ENCODE data around the gene HSD11B2.

The HSD11B2 gene

DNA sequence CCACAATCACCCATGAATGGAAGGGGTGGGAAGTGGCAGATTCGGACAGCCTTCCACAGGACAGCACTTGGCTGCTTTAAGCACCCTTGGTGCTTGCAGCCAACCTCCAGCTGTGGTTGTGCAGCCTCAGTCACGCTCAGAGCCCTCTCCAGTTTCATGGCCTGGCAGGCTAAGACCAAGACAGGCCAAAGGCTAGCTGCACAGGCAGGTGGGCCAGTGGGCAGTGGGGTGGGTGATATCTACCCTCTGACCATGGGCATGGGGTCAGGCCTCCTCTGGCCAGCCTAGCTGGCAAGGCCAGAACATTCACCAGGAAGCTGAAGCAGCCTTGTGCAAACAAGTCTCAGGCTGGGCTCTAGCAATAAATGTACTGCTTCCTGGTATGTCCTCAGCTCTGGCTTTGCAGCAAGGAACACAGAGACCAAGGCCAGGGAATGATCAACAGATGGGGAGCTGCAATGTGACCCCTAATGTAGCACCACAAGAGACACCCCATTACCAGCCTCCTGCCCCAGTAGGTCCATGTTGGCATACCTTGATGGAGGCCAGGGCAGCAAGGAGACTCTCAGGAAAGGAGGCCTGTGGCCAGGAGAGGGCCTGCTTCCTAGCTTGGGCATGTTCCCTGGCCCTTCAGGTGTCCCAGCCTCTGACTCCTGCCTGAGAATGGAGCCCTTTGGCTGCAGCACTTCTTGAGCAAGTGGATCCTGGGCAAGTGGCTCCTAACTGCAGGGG, 20.9 kb downstream of the HSD11B2 start:
- peak; percentile 24 for DNase-seq (ENCODE audit: low read depth)

DNA sequence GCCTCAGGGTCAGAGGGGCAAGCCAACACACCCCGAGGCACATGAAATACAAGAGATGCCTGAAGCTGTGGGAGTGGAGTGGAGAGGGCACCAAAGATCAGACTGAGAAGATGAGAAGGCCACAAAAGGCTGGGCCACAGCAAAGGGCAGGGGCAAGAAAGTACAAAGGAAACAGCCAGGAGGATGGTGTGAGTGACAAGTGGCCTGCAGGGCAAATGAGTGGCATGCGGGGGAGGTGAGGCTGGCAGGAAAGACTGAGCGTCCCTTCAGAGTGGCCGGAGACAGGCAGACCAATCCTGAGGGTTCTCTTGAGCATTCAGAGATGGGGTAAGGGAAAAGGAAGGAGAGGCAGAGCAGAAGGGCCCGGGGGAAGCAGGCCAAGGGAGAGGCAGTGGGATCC, 23.2 kb downstream of the HSD11B2 start:
- DNase-seq (ENCODE audit: low read depth) = no peak

DNA sequence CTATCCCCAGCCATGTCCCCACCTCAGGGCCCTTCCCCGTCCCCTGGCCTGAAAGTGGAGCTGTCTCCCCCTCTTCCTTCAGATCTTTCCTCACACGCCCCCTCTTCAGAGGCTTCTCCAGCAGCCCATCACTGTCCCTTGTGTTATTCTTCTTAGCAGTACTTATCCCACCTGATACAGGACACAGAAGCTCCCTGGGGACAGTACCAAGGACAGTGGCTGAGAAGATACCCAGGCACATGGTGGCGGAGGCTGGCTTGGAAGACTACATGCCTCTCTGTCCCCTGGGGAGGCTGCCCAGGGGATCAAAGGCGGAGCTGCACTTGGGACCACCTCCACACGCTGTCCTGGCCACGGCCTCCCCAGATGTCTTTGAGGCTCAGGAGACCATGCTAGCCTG, 23.9 kb downstream of the HSD11B2 start:
- DNase-seq (ENCODE audit: low read depth) = no peak

DNA sequence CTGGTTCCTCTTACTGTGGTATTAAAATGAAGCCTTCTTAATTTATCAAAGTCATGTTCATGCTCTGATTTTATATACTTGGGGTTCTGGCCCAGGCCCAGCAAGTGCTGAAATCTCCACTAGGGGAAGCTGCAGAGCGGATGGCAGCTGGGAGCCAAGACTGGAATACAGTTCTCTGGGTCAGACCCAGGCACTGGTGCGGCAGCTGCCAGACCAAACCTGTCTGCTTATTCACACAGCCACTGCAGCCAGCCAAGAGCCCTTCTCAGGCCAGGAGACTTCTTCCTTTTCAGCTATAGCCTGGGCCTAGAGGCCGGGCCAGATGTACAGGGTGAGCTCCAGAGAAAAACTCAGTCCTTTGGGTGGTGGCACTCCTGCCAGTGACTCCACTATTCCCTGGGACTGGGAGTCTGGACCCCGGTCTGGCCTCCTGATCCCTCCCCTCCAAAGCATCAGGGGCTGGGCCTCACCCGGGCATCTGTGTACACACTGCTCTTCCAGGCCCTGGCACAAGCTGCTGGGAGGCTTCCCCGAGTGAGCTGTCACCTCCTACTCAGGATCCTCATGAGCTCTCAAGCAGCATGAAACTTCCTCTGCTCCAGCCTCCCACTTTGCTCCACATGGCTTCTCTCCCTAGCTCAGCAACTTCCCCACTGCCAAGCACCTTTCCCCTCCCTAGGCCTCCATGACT, 25.6 kb downstream of the HSD11B2 start:
- peak; percentile 64 for DNase-seq (ENCODE audit: low read depth)

DNA sequence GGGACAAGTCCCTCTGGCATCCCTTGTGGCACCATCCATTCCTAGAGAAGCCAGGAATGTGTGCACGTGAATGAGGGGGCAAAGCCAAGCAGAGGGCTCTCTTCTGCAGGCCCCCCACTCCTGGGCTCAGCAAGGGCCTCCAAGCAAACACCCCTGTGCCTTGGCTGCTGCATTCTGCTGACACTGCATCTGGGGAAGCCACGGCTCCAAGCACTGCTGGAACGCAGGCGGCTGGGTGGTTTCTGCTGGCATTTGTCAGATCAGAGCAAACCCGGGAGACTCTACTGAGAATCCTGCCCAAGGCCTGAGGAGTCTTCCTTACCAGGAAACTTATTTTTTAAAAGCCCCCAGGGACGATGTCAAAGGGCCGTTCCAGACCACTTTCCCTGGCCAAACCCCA, 26.7 kb downstream of the HSD11B2 start:
- DNase-seq (ENCODE audit: low read depth) = no peak

DNA sequence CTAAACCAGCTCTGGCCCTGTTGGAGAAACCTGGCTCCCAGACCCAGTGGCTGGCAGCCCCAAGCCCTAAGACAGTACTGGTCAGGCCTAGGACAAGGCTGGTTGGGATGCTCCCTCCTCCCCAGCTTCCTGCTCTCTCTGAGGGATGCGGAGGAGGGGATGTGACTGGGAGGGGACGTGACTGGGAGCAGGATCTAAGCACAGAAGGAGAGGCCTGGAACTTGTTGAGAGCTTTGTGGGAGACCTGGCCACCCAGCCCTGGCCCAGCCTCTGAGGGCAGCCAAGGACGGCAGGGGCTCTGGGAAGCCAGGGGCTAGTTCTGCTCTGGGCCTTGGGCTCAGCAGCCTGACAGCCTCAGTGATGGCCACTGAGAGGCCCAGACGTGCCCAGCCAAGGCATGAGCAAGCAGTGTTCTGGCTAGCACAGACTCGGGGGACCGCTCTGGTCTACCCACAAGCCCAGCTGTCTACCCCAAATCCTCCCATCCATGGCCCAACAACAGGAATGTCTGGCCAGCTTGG, 27.3 kb downstream of the HSD11B2 start:
- no peak for DNase-seq (ENCODE audit: low read depth)

DNA sequence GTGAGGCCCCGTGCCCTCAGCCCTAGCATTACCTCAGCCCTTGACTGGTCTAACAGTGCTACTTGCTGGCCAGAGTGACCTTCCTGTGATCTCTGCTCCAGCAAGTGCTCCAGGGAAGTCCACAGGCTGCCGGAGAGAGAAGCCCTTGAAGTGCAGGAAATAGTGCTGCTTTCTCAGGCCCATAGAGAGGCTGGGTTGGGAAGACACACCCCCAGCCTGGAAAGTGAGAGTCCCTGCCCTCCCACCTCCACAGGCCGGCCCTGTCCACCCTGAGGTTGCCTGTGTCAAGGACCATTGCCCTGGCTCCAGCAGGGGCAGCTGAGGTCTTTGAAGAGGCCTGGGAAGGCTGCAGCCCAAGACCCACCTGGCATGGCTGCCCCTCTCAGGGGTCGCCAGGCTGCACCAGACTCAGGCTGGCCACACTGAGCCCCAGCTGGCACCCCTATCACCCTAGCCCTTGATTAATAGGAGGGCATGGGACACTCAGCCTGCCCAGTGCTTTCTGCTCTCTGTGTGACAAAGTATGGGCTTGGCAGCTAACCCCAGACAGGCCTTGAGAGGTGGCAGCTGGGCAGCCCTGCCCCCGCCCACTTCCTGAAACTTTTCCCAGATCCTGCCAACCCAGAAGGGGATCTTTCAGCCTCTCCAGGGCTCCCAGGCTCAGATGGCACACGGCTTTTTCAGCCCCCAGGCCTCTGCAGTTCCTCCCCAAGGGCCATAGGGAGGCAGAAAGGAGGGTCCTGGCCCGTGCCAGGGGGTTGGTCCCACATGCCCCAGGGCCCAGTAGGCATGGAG, 28.3 kb downstream of the HSD11B2 start:
- peak; percentile 33 for DNase-seq (ENCODE audit: low read depth)

DNA sequence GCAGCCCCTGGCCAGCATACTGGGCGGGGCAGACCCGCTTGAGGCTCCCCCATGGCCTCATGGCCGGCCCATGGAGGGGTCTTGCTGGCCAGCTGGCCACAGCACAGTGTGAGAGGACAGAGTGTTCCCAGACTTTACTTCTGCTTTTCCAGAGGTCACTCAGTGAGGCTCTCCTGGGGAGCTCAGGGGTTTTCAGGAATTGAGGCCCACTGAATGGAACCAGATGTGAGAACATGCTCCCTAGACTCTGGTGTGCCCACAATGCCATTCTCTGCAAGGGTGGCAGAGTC, 28.9 kb downstream of the HSD11B2 start:
- peak; percentile 29 for DNase-seq (ENCODE audit: low read depth)

DNA sequence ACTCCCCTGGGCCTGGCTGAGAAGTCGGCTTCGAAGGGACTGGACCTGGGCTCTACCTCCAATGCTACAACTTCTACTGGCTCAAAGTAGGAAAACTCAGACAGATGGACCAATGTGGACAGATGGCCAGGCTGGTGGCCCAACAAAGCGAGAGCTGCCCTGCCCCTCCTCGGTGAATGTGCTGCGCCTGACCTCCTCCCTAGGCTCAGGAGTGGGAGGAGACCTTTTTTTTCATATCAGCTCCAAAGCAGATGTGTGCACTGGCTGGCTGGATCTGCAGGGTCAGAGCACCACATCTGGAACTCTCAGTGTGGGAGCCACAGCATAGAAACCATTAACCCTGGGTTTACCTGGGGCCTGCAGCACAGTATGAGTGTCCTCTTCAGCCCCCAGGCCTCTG, 29.2 kb downstream of the HSD11B2 start:
- DNase-seq (ENCODE audit: low read depth) = no peak

DNA sequence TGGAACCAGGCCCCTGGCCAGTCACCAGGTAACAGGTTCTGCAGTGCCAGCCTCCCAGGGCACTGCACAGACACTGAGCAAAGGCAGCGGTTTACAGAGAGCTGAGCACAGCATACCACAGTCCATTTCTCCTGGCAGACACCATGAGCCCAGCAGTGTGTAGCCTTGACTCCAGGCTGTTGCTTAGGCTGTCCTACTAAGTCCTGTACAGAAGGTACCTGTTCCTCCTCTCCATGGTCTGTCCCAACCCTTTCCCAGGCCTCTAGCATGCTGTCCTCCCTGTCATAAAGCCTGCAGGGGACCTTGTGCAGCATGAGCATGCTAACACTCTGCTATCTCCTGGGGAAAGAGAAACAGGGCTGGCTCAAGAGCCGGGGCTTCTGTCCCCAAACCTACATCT, 30.0 kb downstream of the HSD11B2 start:
- DNase-seq (ENCODE audit: low read depth) = no peak

DNA sequence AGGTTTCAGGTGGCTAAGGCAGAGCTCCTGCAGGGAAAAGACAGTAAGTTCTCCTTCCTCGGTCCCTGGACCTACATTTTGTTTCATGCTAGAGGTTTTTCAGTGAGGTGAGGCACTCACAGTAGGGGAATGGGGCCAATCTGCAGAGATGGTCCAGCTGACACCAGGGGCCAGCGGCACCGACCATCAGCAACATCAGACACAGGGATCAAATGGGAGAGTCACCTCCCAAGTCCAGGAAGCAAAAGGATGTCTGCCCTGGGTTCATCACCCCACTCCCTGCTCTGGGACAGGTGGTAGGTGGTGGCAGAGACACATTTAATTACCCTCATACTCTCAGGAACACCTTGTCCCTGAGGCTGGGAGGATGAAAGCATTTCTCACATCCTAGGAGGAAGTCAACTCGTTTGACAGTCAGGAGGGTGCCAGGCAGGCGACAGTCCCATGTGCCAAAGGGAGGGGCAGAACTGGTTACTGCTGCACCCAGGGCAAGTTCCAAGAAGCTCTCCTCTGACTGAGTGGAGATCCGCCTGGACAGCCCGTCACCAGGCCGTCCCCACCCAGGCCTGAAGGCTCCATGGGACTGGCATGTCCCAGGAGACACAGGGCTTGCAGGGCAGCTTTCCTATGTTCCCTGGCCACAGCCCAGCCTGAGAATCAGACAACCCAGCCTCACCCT, 30.8 kb downstream of the HSD11B2 start:
- no peak for DNase-seq (ENCODE audit: low read depth)

DNA sequence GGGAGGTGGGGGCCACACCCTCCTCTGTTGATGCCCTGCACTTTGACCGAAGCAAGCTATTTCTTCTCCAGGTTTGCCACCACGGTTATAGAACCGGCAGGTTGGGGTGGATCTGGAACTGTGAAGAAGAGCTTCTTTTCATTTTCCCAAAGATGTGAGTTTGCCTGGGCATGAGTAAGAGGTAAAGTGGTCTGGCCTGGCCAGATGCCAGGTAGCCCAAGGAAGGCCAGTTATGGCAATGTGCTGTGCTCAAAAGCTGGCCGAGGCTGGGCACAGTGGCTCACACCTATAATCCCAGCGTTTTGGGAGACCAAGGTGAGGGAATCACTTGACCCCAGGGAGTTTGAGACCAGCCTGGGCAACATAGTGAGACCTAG, 31.3 kb downstream of the HSD11B2 start:
- no peak for DNase-seq (ENCODE audit: low read depth)

DNA sequence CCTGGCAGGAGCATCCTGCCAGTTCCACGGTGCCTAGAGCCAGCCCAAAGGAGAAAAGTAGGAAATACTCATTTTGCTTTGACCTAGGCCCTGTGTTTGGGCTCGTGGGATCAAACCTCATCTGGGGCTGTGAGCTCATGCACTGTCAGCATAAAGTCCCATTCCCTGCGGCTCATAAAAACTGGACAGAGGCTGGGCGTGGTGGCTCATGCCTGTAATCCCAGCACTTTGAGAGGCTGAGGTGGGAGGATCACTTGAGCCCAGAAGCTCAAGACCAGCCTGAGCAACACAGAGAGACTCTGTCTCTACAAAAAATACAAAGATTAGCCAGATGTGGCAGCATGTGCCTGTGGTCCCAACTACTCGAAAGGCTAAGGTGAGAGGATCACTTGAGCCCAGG, 32.1 kb downstream of the HSD11B2 start:
- DNase-seq (ENCODE audit: low read depth) = no peak

DNA sequence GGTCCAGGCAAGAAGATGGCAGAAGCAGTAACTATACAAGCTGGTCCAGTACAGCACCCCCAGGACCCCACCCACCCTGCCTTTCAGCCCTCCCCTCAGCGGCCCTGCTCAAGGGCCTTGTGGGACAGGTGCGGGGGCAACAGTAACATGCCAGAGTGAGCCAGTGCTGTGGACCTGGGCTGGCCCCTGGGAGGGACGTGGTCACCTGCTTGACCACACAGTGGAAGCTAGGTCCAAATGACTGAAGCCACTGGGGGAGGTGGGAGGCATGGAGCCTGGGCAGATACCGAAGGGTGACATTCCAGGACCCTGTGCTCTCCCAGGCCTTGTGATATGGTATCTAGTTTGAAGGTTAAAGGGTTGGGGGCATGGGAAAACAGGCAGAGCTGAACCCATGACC, 32.8 kb downstream of the HSD11B2 start:
- no peak for DNase-seq (ENCODE audit: low read depth)

DNA sequence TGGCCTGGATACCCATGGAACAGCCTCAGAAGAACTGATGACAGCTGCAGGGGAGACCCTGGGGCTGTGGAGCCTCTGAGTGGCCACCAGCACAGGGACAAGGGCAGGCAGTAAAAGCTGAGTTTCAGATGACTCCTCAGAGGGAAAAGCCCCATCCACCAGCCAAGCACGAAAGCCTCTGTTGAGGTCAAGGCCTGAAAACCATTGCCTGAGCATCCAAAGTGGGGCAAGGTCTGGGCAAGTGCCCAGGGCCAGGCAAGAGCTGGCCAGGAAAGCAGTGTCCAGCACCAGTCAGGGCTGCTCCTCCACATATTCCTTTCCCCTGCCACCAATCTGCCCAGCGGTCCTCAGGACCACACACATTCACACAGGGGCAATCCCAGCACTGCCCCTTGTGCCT, 33.6 kb downstream of the HSD11B2 start:
- DNase-seq (ENCODE audit: low read depth) = peak; percentile 43

DNA sequence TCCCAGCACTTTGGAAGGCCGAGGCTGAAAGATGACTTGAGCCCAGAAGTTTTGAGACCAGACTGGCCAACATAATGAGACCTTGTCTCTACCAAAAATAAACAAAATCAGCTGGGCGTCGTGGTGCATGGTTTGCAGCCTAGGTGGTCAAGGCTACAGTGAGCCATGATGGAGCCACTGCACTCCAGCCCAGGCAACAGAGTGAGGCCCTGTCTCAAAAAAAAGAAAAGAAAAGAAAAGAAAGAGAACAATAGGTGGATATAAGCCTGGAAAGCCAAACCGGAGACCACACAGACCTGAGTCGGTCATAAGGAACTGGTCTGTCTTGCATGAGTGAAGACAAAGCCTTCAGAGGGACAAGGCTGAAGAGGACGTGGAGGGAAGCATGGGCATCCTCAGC, 35.7 kb downstream of the HSD11B2 start:
- DNase-seq (ENCODE audit: low read depth) = no peak

DNA sequence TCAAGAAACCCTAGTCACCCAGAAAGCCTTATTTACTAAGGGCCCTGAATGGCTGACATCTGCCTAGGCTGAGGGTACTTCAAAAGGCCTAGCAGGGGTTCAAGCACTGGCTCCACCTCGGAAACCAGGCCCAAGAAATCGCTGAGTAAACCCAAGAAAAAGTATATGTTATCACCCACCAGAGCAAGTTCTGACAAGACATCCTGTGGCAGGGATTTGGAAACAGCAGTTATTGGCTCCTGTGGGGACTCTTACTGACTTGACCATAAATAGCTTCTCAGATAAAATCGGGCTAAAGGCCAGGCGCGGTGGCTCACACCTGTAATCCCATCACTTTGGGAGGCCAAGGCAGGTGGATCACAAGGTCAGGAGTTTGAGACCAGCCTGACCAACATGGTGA, 37.8 kb downstream of the HSD11B2 start:
- no peak for DNase-seq (ENCODE audit: low read depth)

DNA sequence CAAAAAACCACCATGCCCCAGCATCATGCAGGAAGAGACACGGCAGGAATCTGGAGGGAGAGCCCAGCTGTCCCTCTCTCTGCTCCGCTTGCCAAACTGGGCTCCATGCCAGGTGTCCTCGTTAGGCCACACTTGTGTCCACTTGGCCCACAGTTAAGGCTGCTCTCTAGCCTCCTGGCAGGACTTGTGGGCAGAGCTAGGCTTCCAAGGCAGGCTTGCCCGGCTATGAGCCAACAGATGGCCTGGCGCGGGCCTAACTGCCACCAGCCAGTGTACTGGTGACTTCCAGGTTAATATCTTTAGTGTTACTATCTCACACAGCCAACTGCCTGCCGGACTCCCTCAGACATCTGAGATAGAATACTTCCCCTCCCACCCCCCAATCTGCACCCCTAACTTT, 39.4 kb downstream of the HSD11B2 start:
- peak; percentile 72 for DNase-seq (ENCODE audit: low read depth)

DNA sequence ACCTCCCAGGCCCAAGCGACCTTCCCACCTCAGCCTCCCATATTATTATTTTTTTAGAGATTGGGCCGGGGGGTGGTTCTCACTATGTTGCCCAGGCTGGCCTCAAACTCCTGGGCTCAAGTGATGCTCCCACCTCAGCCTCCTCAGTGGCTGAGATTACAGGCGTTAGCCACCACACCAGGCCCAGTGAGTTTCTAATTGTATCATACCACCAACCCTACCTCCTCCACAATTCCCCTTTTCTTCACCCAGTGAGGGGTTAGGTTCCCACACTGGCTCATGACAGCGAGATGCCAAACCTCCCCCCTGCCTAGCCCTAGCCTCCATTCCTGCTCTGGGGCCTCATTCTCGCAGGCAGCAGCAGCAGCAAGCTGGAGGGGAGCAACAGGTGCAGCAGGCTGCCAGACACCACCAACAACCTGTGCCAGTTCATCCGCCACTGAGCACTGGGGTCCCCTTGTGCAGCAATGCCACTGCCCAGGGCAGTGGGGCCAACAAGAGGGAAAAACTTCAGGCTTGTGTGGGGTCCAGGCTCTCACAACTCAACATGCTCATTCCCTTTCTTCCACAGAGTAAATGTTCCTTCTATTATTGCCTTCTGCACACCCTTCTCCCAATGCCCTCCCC, 41.0 kb downstream of the HSD11B2 start:
- DNase-seq (ENCODE audit: low read depth) = no peak

DNA sequence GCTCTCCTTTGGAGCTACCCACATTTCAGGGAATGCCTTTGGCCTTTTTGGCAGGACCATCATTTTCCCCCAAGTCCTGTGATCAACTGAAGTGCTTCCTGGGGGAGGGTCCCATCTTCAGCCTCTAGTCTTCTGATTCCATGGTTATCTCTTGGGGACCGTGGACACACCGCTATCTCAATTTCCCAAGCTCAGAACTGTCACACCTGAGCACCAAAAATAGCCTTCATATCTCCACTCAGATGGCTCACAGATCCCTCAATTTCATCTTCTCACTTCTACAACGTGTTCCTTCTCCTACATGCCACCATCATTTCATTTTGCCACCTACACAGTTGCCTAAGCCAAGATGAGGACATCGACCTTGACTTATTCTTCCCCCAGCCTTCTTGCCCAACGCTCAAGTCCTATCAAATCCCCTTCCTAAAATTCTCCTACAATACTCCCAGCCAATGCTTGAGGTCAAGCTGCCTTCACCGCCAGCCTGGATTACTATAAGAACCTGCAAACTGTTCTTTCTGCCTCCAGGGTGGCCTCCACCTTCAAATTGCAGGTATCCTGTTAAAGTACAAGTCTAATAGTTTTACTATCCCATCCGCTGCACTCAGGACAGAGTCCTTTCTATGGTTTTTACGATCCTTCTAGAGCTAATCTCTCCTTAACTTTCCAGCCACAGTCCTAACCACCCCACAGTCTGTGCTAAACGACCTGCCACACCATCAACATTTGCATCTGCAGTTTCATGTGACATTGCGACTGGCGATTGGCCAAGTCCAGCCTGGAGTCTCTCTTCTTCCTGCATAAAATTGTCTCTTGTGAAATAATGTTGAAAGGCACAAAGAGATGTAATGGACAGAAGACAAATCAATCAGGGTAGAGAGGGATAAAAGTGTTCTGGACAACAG, 43.9 kb downstream of the HSD11B2 start:
- DNase-seq (ENCODE audit: low read depth) = no peak

DNA sequence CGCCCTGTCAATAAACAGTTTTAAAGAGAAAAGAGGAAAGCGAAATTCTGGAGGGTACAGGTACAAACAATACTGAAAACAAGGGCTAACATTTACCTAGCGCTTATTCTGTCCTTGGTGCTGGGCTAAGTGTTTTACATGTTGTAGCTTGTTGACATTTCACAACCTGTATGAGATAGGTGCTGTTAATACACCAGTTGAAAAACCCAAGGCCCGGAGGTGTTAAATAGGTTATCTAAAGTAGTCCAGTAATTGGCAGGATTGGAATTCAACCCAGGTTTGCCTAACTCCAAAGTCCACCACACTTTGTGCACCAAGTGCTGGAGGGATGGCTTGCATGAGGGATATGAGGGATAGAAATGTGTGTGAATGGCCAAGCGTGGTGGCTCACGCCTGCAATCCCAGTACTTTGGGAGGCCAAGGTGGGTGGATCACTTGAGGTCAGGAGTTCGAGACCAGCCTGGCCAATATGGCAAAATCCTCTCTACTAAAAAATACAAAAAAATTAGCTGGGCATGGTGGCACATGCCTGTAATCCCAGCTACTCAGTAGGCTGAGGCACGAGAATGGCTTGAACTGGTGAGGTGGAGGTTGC, 47.1 kb downstream of the HSD11B2 start:
- no peak for DNase-seq (ENCODE audit: low read depth)

All from fibroblast of gingiva (primary cell).